CD4-positive, alpha-beta T cell treated with Interleukin-6 for 4 hours (primary cell): ENCODE results near the gene DAB2IP.
"Not testable (repeated sequence)": the region's sequence is repeated elsewhere in the genome, so short reads cannot be mapped to it uniquely, and the experiment has no call there.

Experiments used
- DNase-seq: peaks from one replicate; pipeline ENCODE4 v3.0.0-alpha.2; 2020; ENCODE audit warnings: mixed read lengths

The DAB2IP gene

DNA sequence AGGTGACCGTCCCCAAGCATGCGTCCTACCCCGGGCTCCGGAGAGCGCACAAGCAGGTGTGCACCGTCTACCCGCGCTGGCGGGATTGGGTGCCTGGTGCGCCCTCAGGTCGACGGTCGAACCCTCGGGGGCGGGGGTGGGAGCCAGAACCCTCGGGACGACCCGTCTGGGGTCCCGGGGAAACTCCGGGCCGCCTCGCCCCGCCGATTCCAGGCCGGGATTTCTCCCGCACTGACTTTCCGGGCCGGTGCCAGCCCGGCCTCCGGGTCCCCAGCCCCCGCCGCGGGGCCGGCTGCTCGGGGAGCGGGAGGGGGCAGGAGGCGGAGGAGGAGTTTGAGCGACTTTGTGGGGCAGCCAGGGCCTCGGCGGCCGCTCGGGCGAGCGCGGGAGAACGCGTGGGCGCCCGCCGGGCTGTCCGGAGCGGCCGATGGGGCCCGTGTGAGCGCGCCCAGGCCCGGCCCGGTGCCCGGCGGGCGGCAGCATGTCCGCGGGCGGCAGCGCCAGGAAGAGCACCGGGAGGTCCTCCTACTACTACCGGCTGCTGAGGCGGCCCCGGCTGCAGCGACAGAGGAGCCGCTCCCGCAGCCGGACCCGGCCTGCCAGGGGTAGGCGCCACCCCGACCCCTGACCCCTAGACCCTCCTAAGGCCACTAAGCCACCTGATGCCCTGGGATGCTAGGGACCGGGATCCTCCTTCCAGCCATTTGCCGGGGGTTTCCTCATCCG is at the start of gene DAB2IP:
Gene DAB2IP, plus strand, starts transcription at position 340 of the 726 bp plus-strand sequence. Its CDS starts 142 bp downstream, at position 482.
- no peak for DNase-seq

- no peak for DNase-seq
These were observed 48.4 kb upstream of the DAB2IP start for GRCh38 chr9:121603028-121603427.

DNA sequence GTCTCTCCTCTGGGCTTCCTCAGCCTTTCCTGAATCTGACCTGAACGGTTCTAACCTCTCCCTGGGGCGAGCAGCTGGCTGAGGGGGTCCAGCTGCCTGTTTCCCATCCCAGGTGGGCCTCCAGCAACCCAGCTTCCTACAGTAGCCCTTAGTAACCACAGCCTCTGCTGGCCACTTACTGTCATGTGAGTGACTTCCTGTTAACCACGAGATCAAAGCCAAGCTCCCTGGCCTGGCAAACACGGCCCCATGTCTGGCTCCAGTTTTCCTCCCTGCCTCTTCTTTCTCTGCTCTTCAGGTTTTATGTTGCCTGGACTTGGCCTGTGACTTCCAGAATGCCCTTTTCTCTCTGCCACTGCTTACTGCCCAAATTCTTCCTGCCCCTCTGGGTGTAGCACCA is 47.2 kb upstream of the DAB2IP start:
- DNase-seq, result no peak

GRCh38 chr9:121604654-121605053 is 46.8 kb upstream of the DAB2IP start:
- no peak for DNase-seq

- no peak for DNase-seq
These were observed 43.8 kb upstream of the DAB2IP start for GRCh38 chr9:121607434-121608167.

DNA sequence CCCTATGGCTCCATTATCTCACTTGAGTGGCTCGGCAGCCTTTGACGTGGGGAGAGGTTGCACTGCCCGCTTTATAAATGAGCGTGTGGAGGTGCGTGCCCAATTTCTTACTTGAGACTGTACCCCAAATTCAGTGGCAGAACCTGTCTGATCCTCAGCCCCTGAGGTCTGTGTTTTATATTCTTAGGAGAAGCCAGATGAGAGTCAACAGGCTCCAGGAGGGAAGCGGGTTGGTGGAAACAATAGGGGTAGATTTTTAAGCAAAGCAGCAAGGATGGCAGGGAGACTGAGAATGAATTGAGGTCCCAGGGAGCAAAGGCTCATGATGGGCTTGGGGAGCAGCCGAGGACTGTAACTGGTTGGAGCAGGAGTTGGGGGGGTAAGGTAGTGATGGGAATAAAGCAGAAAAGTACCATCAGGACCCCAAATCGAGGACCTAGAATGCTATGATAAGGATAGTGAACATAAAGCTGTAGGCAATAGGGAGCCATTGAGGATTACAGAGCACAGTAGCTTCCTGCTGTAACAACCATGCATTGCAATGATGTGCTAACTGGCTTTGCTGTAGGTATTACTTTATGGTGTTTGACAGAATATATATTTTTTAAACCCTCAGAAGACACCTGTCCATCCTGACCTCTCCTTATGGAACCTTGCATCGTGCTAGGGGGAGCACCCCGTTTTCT is 43.1 kb upstream of the DAB2IP start:
- DNase-seq, result no peak

DNA sequence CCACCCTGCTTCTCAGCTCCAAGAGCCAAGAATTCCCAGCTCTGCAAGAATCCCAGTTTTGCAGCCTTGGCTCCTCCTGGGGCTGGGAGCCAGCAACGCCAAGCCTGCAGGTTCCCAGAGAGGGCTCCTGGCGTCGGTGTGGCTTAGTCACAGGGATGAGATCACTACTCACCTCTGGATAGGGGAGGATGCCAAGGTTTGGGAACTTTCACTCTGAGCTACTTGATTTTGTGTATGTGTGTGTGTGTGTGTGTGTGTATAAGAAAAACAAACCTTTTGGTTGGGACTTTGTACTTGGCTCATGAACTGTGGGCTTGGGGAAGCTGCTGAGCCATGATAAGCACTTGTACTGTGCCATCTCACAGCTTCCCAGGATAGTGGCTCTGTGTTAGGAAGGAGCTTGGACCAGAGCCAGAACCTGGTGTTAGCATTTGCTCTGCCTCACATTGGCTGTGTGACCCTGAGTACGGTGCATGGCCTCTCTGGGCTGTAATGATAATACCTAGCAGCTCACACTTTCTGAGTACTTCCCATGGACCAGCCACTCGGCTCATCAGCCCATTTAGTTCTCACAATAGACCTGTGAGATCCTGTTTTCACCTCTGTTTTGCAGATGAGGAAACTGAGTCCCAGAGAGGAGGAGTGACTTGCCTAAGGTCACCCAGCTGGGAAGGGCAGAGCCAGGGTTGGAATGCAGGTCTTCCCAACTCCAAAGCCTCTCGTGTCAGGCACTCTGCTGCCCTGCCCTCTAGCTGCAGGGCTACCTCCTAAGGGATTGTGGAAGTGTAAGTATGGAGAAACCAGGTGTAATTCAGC is 41.4 kb upstream of the DAB2IP start:
- no peak for DNase-seq

- no peak for DNase-seq
These were observed 40.8 kb upstream of the DAB2IP start for GRCh38 chr9:121610638-121610953.

DNA sequence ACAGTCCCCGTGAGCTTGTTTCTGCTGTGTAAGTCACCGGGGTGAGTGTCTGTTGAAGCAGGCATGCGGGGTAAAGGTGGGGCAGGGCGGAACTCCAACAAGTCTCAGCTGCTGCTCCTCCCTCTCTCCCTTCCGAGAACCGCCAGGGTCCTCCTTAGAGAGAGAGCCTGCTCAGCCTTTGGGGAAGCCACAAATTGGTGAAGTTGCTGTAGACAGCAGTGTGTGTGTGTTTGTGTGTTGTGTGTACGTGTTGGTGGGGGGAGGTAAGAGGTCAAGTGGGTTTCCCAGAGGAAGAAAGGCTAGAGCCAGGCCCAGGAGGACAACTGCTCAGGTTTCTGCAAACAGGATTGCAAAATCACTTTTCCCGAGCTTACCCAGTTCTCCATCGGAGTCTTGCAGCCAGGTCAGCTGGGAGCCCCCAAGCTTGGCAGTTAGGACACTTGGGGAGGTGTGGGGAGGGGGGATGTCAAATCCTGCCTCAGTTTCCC is 38.9 kb upstream of the DAB2IP start:
- no peak for DNase-seq

GRCh38 chr9:121613009-121613752 is 38.3 kb upstream of the DAB2IP start:
- no peak for DNase-seq

GRCh38 chr9:121616123-121616755 is 35.2 kb upstream of the DAB2IP start:
- DNase-seq, result no peak

- DNase-seq, result no peak
These were observed 32.9 kb upstream of the DAB2IP start for GRCh38 chr9:121618504-121618903.

DNA sequence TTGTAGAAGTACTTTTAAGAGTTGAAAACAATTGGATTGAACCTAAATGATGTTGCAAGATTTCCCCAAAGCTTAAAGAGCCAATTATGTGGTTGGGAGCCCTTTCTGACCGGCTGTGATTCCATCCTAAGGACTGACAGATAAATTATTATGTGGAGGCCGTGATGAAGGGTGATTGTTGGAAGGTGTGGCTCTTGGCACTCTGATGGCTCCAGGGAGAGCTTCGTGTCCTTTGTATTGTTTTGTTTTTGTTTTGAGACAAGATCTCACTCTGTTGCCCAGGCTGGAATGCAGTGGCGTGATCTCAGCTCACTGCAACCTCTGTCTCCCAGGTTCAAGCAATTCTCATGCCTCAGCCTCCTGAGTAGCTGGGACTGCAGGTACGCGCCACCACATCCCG is 32.5 kb upstream of the DAB2IP start:
- DNase-seq, result not testable (repeated sequence)

DNA sequence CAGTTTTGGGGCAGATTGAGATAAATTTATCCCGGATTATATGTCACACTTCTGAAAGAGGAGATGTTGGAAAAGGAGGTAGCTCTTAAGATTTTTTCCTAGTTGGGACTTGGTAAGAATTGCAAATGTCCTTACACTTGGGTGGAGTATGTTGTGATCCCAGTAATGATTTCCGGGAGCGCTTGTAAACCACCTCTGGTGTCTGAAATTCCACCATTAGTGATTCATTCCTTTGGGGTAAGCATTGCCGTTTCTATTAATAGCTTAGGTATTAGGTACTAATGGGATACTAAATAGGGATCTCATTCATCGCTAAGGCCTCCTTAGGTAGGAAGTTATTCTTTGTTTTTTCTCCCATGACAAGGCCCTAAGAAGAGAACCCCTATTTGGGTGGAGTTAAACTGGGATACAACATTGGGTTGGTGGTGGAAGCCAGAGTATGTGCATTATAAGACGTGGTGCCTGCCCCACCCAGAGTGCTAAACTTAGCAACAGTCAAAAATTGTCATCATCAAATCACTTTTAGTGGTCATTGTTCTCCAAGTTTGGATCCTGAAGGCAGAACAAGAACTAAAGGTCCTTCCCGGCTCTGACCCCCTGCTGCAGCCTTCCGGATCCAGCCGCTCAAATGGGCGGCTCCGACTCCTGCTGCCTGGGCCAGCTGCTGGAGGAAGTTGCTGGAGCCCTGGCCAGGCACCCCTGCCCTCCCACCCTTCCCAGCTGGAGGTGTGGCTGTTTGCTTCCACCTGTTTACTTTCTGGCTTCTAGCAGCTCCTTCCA is 31.7 kb upstream of the DAB2IP start:
- no peak for DNase-seq

DNA sequence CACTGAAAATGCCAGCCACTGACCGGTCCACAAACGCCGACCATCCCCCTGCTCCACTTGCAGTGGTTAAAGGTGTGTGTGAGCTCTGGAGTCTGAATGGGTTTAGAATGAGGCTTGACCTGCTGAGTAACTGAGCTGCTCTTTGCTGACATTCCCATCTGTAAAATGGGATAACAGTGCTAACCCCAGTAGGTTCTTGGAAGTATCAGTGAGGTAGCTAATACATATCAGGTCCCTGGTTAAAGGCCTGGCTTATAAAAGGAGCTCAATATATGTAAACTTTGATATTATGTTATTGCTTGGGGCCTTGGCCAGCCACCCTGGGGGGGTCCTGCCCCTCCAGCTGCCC is 31.1 kb upstream of the DAB2IP start:
- DNase-seq, result no peak

DNA sequence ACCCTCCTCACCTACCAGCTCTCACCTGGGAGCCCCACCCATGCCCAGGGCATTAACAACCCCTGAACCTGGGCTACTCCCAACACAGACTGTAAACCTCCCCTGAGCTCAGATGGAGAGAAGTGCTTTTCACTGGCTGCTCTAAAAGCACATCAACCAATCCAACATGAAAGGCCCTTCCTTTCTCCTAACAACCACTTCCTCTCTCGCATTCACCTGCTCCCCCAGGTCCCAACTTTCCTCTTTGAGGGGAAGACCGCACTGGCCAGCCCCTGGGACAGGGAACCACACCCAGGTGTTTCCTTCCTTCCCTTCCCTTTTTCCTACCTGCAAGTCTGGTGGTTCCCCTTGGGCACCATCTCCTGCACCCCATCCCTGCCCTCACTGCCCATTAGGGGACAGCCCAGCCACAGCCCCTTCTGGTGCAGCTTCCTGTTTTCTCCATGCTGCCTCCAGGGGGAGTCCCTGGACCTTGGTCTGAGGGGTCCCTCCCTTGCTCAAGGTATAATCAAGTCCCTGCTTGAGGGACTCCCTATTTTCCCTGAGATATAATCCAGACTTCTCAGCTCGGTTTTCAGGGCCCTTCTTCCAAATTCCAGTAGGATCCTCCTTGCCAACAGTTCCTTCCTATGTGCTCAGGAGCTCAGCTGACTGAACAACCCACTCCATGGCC is 30.5 kb upstream of the DAB2IP start:
- no peak for DNase-seq

DNA sequence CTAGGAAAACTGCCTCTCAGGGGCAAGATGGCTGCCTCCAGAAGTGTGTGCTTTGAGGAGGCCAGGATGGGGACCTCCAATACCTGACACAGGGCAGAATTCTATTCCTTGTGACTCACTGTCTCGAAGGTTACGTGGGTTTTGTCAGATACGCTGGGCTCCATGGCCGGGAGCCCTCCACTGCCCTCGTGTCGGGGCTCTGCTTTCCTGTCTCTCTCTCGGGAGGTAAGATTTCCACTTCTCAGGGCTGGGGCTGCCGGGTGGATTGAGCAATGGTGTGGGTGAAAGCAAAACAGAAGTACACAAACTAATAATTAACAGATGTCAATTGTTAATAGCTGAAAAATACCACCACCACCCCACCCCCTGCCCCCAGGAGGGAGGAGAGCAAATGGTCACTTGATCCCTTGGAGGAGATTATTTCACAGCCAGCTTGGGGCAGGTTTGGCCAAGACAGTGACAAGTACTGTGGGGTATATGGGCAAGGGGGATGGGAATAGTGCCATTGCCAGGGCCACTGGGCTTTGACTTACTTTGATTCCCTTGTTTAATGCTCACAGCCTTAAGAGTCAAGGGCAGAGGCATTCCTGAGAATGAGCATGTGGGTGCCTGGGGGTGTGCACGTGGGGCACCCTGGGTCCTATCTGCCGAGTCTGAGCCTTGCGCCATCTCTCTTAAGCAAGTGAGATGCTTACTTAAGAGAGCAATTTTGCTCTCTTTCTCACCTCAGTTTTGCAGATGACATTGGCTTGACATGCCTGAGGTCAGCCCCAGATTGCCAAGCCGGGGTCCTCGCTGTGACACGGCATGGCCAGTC is 28.8 kb upstream of the DAB2IP start:
- DNase-seq, result no peak

DNA sequence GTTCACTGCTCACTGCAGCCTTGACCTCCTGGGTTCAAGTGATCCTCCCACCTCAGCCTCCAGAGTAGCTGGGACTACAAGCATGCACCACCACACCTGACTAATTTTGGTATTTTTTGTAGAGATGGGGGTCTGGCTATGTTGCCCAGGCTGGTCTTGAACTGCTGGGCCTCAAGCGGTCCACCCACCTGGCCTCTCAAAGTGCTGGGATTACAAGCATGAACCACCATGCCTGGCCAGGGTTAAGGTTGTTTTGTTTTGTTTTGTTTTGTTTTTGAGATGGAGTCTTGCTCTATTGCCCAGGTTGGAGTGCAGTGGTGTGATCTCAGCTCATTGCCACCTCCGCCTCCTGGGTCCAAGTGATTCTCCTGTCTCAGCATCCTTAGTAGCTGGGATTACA is 28.0 kb upstream of the DAB2IP start:
- DNase-seq, result not testable (repeated sequence)

DNA sequence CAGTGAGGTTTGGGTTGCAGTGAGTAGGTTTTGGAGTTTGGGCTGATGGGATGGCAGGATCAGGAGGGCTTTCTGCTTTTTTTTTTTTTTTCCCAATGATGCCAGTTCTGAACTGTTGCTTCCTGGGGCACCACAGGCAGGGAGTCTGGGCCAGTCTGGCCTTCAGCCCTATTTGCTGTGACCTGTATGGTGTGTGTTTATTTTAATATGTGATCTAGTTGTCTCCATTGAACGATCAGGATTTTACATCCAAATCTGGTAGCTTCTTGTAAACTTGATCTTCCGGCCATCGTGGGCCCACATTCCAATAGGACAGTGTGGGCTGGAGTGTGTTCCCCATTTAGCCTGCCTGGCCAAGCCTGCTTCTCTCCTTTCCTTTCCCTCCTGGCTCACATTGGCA is 25.8 kb upstream of the DAB2IP start:
- no peak for DNase-seq

DNA sequence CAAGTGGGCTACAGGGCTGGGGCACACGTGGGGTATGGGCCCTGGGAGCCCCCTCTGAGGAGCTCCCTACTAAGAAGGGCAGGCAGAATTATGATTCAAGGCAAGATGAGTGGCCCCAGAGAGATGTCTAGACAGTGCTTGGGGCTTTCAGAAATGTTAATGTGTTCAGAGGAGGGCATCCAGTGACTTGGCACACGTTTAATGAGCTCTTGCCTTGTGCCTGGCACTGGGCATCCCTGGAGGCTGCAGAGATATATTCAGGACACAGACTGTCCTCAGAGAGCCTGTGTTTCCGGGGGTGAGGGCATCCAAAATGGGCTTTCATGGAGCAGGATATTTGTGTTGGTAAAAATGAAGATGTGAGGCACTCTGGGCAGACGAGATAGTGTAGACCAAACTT is 25.4 kb upstream of the DAB2IP start:
- no peak for DNase-seq
